Measurements from ENCODE around the gene ST8SIA2.

DNA sequence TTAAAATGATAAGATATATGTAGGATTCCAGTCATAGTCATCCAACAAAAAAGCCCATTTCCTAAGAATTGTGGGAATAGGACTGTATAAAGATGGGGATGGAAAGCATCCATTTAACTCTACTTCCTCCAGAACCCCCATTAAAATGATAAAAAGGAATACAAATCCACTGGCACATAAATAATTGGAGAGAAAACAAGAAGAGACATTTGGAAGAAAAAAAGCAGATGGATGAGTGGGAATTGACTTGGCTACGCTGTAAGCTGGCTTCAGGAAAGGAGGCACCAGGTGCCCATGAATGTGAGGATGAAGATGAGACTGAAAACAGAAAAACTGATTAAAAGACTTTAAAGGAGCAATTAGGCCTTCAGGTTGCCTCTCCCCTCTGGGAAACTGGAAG is 91.8 kb downstream of the ST8SIA2 start:
- TF ChIP-seq, protein P1, sequence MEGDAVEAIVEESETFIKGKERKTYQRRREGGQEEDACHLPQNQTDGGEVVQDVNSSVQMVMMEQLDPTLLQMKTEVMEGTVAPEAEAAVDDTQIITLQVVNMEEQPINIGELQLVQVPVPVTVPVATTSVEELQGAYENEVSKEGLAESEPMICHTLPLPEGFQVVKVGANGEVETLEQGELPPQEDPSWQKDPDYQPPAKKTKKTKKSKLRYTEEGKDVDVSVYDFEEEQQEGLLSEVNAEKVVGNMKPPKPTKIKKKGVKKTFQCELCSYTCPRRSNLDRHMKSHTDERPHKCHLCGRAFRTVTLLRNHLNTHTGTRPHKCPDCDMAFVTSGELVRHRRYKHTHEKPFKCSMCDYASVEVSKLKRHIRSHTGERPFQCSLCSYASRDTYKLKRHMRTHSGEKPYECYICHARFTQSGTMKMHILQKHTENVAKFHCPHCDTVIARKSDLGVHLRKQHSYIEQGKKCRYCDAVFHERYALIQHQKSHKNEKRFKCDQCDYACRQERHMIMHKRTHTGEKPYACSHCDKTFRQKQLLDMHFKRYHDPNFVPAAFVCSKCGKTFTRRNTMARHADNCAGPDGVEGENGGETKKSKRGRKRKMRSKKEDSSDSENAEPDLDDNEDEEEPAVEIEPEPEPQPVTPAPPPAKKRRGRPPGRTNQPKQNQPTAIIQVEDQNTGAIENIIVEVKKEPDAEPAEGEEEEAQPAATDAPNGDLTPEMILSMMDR (IDR thresholded peaks at IDR 0.05) = no peak
- no peak for TF ChIP-seq POLR2A (IDR thresholded peaks at IDR 0.05)
